Hematopoietic multipotent progenitor cell treated with erythropoietin and hydrocortisone succinate and interleukin-3 and kit ligand, for 4 days (in vitro differentiated cells): ENCODE measurements around the gene LRRC26.

Experiments
- DNase-seq: peaks from one replicate; pipeline ENCODE4 v3.0.0-alpha.2; 2015

Gene LRRC26

GRCh38 chr9:137181680-137182079, 11.8 kb upstream of the LRRC26 start:
- no peak for DNase-seq

- DNase-seq = no peak
These were observed 10.6 kb upstream of the LRRC26 start for GRCh38 chr9:137180491-137180890.

GRCh38 chr9:137179761-137180160, 9.9 kb upstream of the LRRC26 start:
- no peak for DNase-seq

GRCh38 chr9:137178939-137179630, 9.2 kb upstream of the LRRC26 start:
- DNase-seq = no peak

- DNase-seq = no peak
These were observed 8.5 kb upstream of the LRRC26 start for GRCh38 chr9:137178201-137178938.

- DNase-seq = peak; percentile 63
These were observed 6.7 kb upstream of the LRRC26 start for GRCh38 chr9:137176302-137177182.

- no peak for DNase-seq
These were observed 5.6 kb upstream of the LRRC26 start for GRCh38 chr9:137175345-137175961.

- DNase-seq = no peak
These were observed 5.0 kb upstream of the LRRC26 start for GRCh38 chr9:137174722-137175293.

GRCh38 chr9:137173796-137174664, 4.2 kb upstream of the LRRC26 start:
- DNase-seq = no peak

GRCh38 chr9:137172901-137173795, 3.3 kb upstream of the LRRC26 start:
- peak; percentile 42 for DNase-seq

- no peak for DNase-seq
These were observed 1.5 kb upstream of the LRRC26 start for GRCh38 chr9:137171149-137171900.

- DNase-seq = no peak
These were observed 766 bp upstream of the LRRC26 start for GRCh38 chr9:137170486-137171148.

- DNase-seq = peak; percentile 70
These were observed 671 bp downstream of the LRRC26 start for GRCh38 chr9:137168904-137169856.

- peak; percentile 31 for DNase-seq
These were observed 1.3 kb downstream of the LRRC26 start for GRCh38 chr9:137168573-137168903.

- peak; percentile 45 for DNase-seq
These were observed 1.9 kb downstream of the LRRC26 start for GRCh38 chr9:137167747-137168572.

- DNase-seq = peak; percentile 41
These were observed 2.5 kb downstream of the LRRC26 start for GRCh38 chr9:137167277-137167746.
